ENCODE results near the gene NHLH2.

- TF ChIP-seq, protein P1, sequence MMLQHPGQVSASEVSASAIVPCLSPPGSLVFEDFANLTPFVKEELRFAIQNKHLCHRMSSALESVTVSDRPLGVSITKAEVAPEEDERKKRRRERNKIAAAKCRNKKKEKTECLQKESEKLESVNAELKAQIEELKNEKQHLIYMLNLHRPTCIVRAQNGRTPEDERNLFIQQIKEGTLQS (IDR thresholded peaks at IDR 0.05) = no peak
- no peak for TF ChIP-seq TAF1 (conservative IDR thresholded peaks at IDR 0.05)
- no peak for TF ChIP-seq CTCF (IDR thresholded peaks at IDR 0.05; ENCODE audit: low read depth, low read length, missing input control)
- TF ChIP-seq MAX (IDR thresholded peaks at IDR 0.05) = no peak
- TF ChIP-seq YY1 (IDR thresholded peaks at IDR 0.05) = no peak
- TF ChIP-seq RAD21 (IDR thresholded peaks at IDR 0.05) = no peak
- TF ChIP-seq, protein P2, sequence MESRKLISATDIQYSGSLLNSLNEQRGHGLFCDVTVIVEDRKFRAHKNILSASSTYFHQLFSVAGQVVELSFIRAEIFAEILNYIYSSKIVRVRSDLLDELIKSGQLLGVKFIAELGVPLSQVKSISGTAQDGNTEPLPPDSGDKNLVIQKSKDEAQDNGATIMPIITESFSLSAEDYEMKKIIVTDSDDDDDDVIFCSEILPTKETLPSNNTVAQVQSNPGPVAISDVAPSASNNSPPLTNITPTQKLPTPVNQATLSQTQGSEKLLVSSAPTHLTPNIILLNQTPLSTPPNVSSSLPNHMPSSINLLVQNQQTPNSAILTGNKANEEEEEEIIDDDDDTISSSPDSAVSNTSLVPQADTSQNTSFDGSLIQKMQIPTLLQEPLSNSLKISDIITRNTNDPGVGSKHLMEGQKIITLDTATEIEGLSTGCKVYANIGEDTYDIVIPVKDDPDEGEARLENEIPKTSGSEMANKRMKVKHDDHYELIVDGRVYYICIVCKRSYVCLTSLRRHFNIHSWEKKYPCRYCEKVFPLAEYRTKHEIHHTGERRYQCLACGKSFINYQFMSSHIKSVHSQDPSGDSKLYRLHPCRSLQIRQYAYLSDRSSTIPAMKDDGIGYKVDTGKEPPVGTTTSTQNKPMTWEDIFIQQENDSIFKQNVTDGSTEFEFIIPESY (IDR thresholded peaks at IDR 0.05) = no peak
- TF ChIP-seq HNF4A (conservative IDR thresholded peaks at IDR 0.05) = no peak
- TF ChIP-seq EGR1 (IDR thresholded peaks at IDR 0.05; ENCODE audit: low read depth in 2 of 2) = no peak
Observed at GRCh38 chr1:115830963-115831362, 10.0 kb downstream of the NHLH2 start.
